GM19099 (cell line): ENCODE measurements around the gene IRAK1BP1.

Experiments used
- POLR2A ChIP-seq: IDR thresholded peaks from 3 replicates; pipeline ENCODE4 v1.6.1; 2011; ENCODE audit warnings: low read depth; ENCODE audit not compliant: insufficient read length; ENCODE audit errors: extremely low read depth

Gene IRAK1BP1

GRCh38 chr6:78942446-78942845 is 75.1 kb downstream of the IRAK1BP1 start:
- no peak for TF ChIP-seq POLR2A

GRCh38 chr6:78947529-78947928 is 80.2 kb downstream of the IRAK1BP1 start:
- no peak for TF ChIP-seq POLR2A

GRCh38 chr6:78947962-78948361 is 80.6 kb downstream of the IRAK1BP1 start:
- TF ChIP-seq POLR2A, result no peak

- TF ChIP-seq POLR2A, result no peak
These were observed 81.4 kb downstream of the IRAK1BP1 start for GRCh38 chr6:78948785-78949184.

- TF ChIP-seq POLR2A, result no peak
These were observed 85.0 kb downstream of the IRAK1BP1 start for GRCh38 chr6:78952362-78952761.
